Stimulated activated CD4-positive, alpha-beta T cell treated with anti-CD3 and anti-CD28 coated beads, Interleukin-2, amount 100 ng/mL, for 4 hours (primary cell): ENCODE data around the gene SGMS1.
"Not testable (repeated sequence)": the region's sequence is repeated elsewhere in the genome, so short reads cannot be mapped to it uniquely, and the experiment has no call there.

Source experiments
- DNase-seq: peaks from one replicate; pipeline ENCODE4 v3.0.0-alpha.2; 2020; ENCODE audit warnings: low read depth

The SGMS1 gene

GRCh38 chr10:50558371-50558770 lies 65.4 kb downstream of the SGMS1 start:
- no peak for DNase-seq

DNA sequence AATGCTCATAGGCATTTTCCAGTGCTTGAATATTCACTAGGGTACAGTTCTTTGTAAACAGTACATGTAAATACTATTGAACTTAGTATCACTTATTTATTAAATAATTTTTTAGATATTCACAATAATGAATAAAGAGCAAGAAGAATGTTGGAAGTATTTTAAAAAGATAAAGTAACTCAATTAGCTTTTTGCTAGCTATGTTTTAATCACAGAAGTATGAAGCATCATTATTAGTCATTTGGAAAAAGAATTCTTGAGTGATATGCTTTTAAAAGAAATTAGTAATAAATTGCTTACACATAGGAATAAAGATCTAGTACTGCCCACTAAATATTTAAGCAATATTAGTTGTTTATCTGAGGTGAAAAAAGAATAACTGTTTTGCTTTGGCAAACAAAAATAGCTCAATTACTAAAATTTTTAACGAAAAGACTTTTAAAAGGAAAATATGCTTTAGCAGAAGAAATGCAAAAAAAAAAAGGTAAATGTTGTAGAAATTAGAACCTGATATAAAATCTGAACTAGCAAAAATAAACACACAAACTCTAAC lies 66.5 kb downstream of the SGMS1 start:
- no peak for DNase-seq

- no peak for DNase-seq
These were observed 67.3 kb downstream of the SGMS1 start for GRCh38 chr10:50556237-50557120.

GRCh38 chr10:50554995-50555568 lies 68.7 kb downstream of the SGMS1 start:
- DNase-seq, result no peak

- DNase-seq, result no peak
These were observed 69.3 kb downstream of the SGMS1 start for GRCh38 chr10:50554376-50554994.

DNA sequence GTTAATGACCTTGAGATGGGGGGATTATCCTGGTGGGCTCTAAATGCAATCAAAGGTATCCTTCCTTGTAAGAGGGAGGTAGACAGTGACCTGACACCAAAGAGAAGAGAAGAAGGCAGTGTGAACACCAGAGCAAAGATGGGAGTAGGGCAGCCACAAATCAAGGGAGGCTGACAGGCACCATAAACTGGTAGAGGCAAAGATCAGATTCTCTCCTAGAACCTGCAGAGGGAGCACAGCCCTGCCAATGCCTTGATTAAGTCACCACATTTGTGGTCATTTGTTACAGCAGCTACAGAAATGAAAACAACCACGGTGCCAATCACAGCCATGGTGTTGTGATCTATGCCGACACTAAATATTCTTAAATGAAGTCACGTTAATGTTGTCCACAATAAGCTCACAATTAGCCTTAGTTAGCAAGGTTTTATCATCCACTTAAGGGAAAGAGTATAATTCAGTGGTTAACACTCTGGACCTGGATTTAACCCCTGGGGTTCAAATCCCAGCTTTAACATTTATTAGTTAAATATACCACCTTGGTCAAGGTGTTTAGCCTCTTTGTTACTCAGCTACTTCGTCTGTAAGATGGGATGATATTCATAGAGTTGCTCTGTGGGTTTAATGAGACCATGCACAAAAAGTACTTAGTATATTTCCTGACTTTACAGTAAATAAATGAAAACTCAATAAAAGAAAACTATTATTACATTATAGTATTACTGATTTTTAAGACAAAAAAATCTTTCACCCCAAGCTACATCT lies 70.8 kb downstream of the SGMS1 start:
- DNase-seq, result no peak

DNA sequence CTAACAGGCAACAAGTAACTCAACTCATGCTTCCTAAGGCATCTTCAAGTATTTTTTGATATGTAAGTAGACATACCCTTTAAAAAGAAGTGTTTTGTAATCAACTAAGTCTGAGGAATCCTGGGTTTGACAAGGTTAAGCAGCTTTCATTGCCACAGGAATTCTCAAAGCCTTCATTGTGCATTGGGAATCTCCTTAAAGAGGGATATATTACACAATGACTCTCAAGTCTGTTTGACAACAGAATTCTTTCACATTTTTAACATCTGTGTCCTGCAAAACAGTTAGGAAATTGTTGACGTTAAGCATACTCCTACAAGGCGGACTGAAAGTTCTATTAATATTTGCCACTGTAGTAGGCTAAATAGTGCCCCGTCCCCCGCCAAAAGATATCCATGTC lies 71.4 kb downstream of the SGMS1 start:
- no peak for DNase-seq

DNA sequence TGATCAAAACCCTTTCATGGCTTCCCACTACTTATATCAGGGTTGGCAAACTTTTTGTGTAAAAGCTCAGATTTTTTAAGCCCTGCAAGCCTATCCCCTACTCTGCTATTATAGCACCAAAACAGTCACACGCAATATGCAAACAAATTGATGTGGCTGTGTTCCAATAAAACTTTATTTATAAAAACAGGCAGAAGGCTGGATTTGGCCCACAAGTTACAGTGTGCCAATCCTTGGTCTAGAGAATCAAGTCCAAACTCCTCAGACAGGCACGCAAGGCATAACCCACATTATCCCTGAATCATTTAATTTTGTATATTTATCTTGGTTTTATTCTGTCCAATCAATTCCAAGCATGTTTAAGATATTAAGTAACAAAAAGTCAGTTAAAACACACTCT lies 71.9 kb downstream of the SGMS1 start:
- no peak for DNase-seq

DNA sequence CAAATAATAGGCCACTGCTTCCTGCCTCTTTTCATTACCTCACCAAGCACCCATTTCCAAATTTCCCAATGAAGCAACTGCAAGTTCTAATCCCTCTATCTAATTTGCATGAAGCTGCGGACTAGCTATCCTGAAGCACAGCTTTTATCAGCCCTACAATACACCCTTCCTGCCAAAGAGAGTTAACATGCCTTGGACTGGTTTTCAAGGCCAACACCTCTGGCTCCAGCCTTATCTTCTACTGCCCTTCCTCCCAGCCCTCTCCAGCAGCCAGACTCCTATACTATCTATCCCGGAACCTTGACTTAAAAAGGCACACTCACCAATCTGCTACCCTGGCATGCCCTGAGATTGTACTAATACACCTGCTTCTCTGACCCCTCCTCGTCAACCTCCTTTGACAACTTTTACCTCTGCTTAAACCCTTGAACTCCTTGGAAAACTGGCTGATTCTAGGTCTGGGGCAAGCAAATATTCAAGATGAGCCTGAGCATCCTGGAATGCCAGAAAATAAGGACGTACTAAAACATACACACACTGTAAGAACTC lies 73.4 kb downstream of the SGMS1 start:
- no peak for DNase-seq

DNA sequence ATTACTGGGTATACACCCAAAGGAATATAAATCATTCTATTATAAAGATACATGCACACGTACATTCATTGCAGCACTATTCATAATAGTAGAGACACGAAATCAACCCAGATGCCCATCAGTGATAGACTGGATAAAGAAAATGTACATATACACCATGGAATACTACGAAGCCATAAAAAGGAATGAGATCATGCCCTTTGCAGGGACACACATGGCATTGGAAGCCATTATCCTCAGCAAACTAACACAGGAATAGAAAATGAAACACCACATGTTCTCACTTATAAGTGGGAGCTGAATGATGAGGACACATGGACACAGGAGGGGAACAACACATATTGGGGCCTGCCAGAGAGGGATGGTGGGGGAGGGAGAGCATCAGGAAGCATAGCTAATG lies 74.6 kb downstream of the SGMS1 start:
- DNase-seq, result not testable (repeated sequence)

- not testable (repeated sequence) for DNase-seq
These were observed 75.3 kb downstream of the SGMS1 start for GRCh38 chr10:50548481-50548880.

GRCh38 chr10:50546287-50546686 lies 77.5 kb downstream of the SGMS1 start:
- DNase-seq, result not testable (repeated sequence)

DNA sequence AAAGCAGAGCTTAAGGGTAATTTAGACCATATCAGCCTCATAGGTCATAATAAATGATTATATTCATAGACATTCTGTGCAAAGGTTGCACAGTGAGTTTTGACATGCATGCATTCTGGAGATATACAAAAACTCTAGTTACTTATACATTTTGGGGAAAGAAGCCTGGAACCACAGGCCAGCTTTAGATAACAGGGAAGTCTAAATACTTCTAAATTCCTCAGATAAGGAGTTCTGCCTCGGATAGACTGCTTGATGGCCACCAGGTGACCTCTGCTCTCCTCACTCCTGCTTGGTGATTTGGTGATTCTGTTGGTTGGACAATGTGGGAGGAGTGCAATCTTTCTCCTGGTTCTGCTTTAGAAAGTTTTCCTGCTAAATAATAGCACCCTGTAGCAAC lies 77.9 kb downstream of the SGMS1 start:
- no peak for DNase-seq

GRCh38 chr10:50544857-50545429 lies 78.8 kb downstream of the SGMS1 start:
- no peak for DNase-seq

DNA sequence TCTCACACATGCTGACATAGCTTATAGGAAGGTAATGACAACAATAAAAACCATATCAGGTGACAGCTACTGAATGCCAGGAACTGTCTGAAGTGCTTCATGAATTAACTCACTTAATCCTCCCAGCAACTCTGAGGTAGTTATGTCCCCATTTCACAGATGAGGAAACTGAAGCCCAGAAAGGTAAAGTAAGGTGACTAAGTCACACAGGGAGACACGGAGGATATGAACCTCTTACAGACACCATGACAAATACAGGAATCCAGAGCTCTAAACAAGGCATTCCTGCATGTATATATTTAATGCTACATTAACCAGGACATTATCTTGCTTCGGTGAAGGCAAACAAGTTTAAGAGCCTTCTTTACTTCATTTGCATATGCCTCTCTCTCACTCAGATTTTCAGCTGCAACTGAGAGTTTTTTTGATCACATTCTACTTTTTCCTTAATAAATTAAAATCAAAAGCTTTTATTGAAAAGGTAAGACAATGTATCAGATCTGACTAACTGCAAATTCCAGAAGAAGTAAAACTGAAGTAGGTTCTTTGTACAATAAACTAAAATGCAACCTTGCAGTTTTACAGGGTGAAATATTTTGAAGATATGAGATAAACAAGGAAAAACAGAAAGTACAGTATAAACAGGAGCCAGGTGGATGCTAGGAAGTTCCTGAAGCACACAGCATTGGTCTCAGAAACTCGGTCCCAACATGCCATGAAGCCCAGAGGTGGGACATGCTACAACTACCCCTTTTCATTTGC lies 79.5 kb downstream of the SGMS1 start:
- no peak for DNase-seq

GRCh38 chr10:50542871-50543270 lies 80.9 kb downstream of the SGMS1 start:
- DNase-seq, result no peak

- DNase-seq, result no peak
These were observed 81.8 kb downstream of the SGMS1 start for GRCh38 chr10:50541921-50542320.

DNA sequence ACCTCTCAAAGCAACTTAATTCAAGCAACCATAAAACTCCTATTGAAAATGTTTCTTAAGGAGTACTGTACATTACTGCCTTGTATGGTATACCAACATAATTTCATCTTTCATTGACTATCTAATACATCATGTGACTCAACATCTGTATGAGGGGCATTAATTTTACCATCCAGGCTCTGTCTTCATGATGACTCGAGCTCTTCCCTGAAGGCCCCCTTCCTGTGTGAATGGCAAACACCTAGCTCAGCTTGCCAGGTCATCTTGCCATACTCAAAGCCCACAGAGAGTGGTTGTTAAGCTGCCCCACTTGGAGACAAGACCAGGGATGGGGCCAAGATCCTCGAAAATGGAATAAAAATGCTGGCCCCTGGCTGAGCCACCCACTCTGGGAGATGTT lies 82.4 kb downstream of the SGMS1 start:
- no peak for DNase-seq

GRCh38 chr10:50540826-50541122 lies 83.0 kb downstream of the SGMS1 start:
- DNase-seq, result no peak

DNA sequence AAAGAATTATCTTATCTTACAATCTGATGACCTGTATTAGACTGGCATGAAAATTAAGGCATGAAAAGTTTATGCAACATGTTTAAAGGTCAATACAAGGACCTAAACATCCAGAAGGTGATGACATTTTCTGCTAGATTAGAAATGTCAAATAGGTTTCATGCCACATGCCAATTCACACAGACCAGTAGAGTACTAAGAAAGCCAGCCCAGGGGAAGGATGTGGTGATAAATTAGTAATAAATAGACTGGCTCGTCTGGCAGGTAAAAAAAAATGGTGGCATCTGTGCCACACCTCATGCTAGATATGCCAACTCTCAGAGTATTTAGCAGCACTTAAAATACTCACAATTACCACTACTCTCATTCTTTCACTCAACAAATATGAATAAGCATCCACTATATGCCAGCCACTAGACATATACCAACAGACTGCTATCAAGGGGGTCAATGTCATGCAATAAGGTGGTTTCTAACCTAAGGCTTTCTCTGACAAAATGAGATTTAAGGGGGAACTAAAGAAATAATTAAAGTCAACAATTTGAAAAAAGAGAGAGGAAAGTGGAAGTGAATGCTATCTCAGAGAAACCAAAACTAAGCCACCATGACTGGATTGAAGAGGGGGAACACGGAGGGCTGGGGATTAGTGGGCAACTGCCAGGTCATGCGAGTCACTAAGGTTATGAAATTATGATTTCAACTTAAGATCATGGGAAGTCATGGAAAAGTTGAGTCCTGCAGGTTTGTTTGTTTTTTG lies 83.5 kb downstream of the SGMS1 start:
- DNase-seq, result no peak
